ENCODE results near the gene MYLK.

GRCh38 chr3:123571973-123572365 lies 312.2 kb downstream of the MYLK start:
- TF ChIP-seq, protein P1, sequence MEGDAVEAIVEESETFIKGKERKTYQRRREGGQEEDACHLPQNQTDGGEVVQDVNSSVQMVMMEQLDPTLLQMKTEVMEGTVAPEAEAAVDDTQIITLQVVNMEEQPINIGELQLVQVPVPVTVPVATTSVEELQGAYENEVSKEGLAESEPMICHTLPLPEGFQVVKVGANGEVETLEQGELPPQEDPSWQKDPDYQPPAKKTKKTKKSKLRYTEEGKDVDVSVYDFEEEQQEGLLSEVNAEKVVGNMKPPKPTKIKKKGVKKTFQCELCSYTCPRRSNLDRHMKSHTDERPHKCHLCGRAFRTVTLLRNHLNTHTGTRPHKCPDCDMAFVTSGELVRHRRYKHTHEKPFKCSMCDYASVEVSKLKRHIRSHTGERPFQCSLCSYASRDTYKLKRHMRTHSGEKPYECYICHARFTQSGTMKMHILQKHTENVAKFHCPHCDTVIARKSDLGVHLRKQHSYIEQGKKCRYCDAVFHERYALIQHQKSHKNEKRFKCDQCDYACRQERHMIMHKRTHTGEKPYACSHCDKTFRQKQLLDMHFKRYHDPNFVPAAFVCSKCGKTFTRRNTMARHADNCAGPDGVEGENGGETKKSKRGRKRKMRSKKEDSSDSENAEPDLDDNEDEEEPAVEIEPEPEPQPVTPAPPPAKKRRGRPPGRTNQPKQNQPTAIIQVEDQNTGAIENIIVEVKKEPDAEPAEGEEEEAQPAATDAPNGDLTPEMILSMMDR (IDR thresholded peaks at IDR 0.05): no peak
- TF ChIP-seq POLR2A (IDR thresholded peaks at IDR 0.05): no peak
